Activated CD4-positive, alpha-beta T cell treated with anti-CD3 and anti-CD28 coated beads for 36 hours (primary cell): ENCODE data around the gene CDCA4. TPM values are rescaled to one million over a fixed set of nuclear protein-coding genes. Genes with fewer than 3 reads are reported as not detected.

Experiments
- ATAC-seq: fragments of 200-7000 bp; cut with Tn5 transposase; one replicate; pipeline ENCODE4 v1.10.0; 2021; ENCODE audit warnings: mild to moderate bottlenecking, moderate library complexity
- CTCF ChIA-PET: fragments of 350-600 bp; sonication (Branson Sonifier 250); formaldehyde crosslinking; loops from one replicate; lab custom pipeline; 2021; ENCODE audit warnings: antibody characterized with exemption; lab: Charles Lee
- POLR2A ChIA-PET: fragments of 350-600 bp; sonication (Branson Sonifier 250); formaldehyde crosslinking; loops from one replicate; lab custom pipeline; 2021; ENCODE audit warnings: antibody characterized with exemption, inconsistent platforms; lab: Charles Lee
- DNase-seq: peaks from one replicate; pipeline ENCODE4 v3.0.0-alpha.2; 2020
- H3K27ac Mint-ChIP-seq: one replicate; pipeline ENCODE4 v1.8.0; 2021; ENCODE audit warnings: mixed read lengths
- H3K27me3 Mint-ChIP-seq: one replicate; pipeline ENCODE4 v1.8.0; 2021; ENCODE audit warnings: mixed read lengths
- H3K36me3 Mint-ChIP-seq: one replicate; pipeline ENCODE4 v1.8.0; 2021; ENCODE audit warnings: low read depth, mixed read lengths
- H3K4me1 Mint-ChIP-seq: one replicate; pipeline ENCODE4 v1.8.0; 2021; ENCODE audit warnings: mixed read lengths
- H3K4me3 Mint-ChIP-seq: one replicate; pipeline ENCODE4 v1.8.0; 2021; ENCODE audit warnings: mild to moderate bottlenecking, moderate library complexity, mixed read lengths
- H3K9me3 Mint-ChIP-seq: one replicate; pipeline ENCODE4 v1.8.0; 2021; ENCODE audit warnings: low read depth, mixed read lengths
- intact Hi-C, 2 experiments: fragments of 100-400 bp; cut with DNase I in 1 of 2; cut with micrococcal nuclease in 1 of 2; formaldehyde crosslinking; loops; one replicate each; pipeline versions ENCODE4 v1.14.2 to v1.15.1; 2022 to 2024; cut with DNase I, micrococcal nuclease
- total RNA-seq, 2 experiments: library from RNA; stranded (reverse); gene quantifications; one replicate each; pipeline ENCODE4 v1.2.3, GENCODE V29; 2021

Gene CDCA4
- total RNA-seq, 2 experiments from 2014 or later: 52.0 to 62.7 TPM

DNA sequence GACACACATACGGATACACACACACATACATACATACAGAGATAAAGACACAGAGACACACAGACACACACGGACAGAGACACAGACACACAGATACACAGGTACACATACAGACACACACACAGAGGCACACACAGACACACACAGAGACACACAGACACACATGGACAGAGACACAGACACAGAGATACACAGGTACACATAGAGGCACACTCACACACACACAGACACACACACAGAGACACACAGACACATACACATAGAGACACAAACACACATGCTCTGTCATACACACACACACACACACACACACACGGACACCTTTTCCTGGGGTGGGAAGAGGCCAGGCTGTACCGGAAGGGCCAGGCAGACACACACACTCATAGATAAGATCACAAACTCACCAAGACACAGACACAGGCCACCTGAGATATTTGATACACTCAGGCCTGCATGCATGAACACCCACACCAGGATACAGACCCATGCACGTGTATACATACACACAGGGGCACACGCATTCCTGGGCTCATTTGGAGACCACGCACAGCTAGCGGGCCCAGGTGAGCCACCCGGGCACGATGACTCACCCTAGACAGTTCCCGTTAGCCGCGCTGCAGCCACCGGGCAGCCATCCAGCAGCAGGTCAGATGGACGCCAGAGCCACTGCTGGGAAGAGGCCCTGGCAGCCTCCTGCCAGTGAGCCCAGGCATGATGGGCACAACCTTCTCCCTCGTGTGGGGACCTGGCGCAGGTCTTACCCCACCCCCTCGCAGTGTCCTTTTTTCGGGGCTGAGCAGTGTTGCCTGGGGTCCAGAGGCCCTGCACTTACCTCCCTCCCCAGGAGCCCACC, 40.9 kb downstream of the CDCA4 start:
- no peak overlapping the region for H3K4me3 Mint-ChIP-seq
- H3K36me3 Mint-ChIP-seq: no peaks in the 10 kb centered on the region
- peaks cover 9% of the 10 kb centered on the region for H3K4me1 Mint-ChIP-seq
- ChIA-PET CTCF (interaction anchor here (0.5 to 2.4 kb wide), 2 partner anchors 66 to 257 kb away, joined by 3 to 7 read pairs; no protein-coding TSS in a partner anchor), POLR2A (no interaction called here)
- no peak for DNase-seq
- intact Hi-C loops: loop anchor here in 1 of 2 experiments (5.0 kb wide), 1 partner anchor 202 kb away; the partner anchor contains the start of gene NUDT14
- H3K27me3 Mint-ChIP-seq: peaks cover 16% of the 10 kb centered on the region
- no peaks in the 10 kb centered on the region for H3K9me3 Mint-ChIP-seq
- no peak overlapping the region for H3K27ac Mint-ChIP-seq
- no peak for ATAC-seq

DNA sequence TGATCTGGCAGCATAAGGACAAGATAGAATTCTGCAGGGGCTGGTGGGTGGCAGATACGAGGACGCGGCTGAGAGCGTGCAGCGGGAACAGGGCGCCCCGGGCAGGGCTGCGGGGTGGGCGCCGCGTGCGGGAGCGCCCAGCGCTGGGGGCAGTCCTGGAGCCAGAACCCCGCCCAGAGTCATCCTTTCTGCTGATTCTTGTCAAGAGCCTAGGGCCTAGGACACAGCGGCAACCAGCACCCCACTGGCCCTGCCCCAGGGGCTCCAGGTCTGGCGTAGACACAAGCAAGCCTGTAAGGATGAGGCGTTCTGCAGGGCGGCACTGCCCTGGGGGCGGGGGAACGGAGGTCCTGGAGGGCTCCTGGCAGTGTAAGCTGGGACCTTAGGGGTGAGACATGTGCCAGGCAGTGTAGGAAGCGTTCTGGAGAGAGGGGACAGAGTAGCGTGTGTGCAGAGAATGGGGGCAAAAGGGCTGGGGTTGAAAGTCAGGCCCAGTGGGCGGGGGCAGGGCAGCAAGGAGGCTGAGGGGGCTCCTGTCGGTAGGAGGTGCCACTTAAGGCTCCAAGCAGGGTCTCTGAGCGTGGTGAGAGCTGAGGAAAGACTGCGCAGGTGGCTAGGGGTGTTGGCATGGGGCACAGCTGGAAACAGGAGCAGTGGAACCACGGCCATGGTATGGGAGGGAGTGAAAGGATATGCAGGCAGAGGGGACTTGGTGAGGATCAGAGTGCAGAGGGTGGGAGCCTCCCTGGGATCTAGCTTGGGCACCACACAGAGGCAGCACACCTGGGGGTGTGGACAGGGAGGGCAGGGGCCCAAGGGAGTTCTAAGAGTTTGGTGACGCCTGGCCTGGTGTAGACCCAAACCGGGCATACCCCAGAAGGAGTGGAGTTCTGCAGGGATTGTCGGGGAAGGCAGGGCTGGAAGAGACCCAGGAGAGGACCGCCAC, 41.9 kb downstream of the CDCA4 start:
- ChIA-PET POLR2A (no interaction called here), CTCF (interaction anchor here (0.7 to 2.4 kb wide), 2 partner anchors 67 to 143 kb away, joined by 3 to 7 read pairs; no protein-coding TSS in a partner anchor)
- Mint-ChIP-seq H3K27ac (no peak overlapping the region), H3K4me3 (peak overlapping the region; percentile 37), H3K27me3 (peaks cover 16% of the 10 kb centered on the region), H3K4me1 (peaks cover 6% of the 10 kb centered on the region), H3K36me3 (no peaks in the 10 kb centered on the region), H3K9me3 (no peaks in the 10 kb centered on the region)
- DNase-seq: no peak
- ATAC-seq: no peak
- intact Hi-C loops: loop anchor here in 1 of 2 experiments (1.0 to 5.0 kb wide), 2 partner anchors 42 to 203 kb away; partner anchors contain the start of genes CDCA4 and NUDT14

DNA sequence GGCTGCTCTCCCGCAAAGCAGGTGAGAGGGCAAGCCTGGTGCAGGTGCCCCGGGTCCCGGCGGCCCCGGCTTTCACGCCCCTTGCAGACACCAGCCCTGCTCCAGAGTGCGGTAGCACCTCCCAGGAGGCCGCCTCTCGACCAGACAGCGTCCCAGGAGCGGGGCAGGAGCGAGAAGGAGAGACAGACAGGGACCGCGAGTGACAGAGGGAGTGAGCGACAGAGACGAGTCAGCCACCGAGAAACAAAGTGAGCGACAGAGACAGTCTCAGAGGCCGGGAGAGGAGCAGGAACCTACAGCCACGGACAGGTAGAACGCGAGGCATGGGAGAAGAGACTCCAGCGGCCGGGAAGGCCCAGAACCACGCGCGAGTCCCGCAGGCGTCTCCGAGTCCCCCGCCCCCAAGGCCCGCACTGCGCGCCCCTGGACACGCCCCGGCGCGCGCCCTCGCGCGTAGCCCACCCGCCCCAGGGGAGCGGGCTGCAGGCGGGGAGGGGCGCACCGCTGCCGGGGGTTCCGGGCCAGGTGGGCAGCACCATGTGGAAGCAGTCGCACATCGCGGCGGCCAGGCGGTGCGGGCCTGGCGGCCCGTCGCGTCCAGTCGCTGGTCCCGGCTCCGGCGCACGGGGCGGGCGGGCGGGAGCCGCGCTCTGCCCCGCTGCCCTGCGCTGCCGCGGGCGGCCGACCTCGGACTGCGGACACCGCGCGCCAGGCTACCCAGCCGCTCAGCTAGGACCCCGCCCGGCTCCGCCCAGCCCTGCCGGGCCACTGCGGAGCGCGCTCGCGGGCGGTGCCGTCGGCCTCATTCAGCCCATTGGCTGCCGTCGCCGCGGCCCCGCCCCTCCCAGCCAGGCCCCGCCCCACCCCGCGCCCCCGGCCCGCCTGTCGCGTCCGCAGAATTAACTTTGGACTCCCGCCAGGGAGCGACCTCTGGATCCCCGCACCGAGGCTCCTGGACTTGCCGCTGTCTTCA, 42.9 kb downstream of the CDCA4 start, which contains the start of gene AHNAK2:
AHNAK2 (minus strand) TSS at position 694 of the 973 bp plus-strand sequence; CDS start at position 557, 137 bp downstream.
- Mint-ChIP-seq H3K4me1 (peaks cover 6% of the 10 kb centered on the region), H3K36me3 (no peaks in the 10 kb centered on the region), H3K9me3 (no peaks in the 10 kb centered on the region), H3K27ac (no peak within 1 kb of the TSS), H3K4me3 (peak within 1 kb of the TSS; percentile 70), H3K27me3 (peaks cover 16% of the 10 kb centered on the region)
- ChIA-PET POLR2A (no interaction called here), CTCF (interaction anchor here (0.7 to 2.4 kb wide), 2 partner anchors 68 to 98 kb away, joined by 3 to 7 read pairs; no protein-coding TSS in a partner anchor)
- ATAC-seq: peak; percentile 79
- intact Hi-C loops: loop anchor here in 1 of 2 experiments (1.0 to 5.0 kb wide), 3 partner anchors 43 to 204 kb away; partner anchors contain the start of genes CDCA4 and NUDT14
- DNase-seq: peak; percentile 76

DNA sequence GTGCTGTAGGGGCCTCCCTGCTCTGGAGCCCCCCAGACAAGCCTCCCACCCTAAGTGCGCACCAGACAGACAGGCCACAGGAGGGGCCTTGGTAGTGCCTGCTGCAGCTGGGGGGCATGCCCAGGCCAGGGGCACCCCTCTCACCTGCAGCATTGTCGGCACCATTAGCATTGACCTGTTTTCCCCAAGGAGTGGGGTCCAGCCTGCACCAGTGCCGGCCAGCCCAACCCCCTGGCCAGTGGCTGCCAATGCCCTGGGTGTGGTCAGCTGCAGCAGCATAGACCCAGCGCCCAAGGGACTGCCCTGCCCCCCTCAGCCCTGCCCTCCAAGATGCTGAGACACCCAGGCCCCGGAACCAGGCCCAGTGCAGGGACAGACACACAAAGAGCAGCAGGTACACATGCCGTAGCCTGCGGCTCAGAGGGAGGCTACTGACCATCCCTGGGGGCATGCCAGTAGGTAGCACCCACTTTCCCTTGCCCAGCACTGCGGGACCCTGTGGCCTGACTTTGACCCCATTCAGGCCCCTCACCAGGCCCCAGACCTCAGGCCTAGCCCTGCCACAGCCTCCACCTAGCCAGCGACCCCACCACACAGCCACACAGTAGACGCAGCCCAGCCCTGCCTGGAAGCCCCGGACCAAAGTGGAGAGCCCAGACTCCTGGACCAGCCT, 43.7 kb downstream of the CDCA4 start:
- Mint-ChIP-seq H3K27ac (no peak overlapping the region), H3K4me1 (peaks cover 6% of the 10 kb centered on the region), H3K36me3 (no peaks in the 10 kb centered on the region), H3K4me3 (peak overlapping the region; percentile 70), H3K27me3 (peaks cover 16% of the 10 kb centered on the region), H3K9me3 (no peaks in the 10 kb centered on the region)
- ChIA-PET CTCF (interaction anchor here (0.7 to 4.8 kb wide), 3 partner anchors 69 to 99 kb away, joined by 3 to 70 read pairs (median 3); no protein-coding TSS in a partner anchor), POLR2A (no interaction called here)
- no peak for DNase-seq
- ATAC-seq: no peak
- intact Hi-C loops: loop anchor here in 1 of 2 experiments (2.0 to 5.0 kb wide), 2 partner anchors 80 to 205 kb away; partner anchors contain the start of gene NUDT14

DNA sequence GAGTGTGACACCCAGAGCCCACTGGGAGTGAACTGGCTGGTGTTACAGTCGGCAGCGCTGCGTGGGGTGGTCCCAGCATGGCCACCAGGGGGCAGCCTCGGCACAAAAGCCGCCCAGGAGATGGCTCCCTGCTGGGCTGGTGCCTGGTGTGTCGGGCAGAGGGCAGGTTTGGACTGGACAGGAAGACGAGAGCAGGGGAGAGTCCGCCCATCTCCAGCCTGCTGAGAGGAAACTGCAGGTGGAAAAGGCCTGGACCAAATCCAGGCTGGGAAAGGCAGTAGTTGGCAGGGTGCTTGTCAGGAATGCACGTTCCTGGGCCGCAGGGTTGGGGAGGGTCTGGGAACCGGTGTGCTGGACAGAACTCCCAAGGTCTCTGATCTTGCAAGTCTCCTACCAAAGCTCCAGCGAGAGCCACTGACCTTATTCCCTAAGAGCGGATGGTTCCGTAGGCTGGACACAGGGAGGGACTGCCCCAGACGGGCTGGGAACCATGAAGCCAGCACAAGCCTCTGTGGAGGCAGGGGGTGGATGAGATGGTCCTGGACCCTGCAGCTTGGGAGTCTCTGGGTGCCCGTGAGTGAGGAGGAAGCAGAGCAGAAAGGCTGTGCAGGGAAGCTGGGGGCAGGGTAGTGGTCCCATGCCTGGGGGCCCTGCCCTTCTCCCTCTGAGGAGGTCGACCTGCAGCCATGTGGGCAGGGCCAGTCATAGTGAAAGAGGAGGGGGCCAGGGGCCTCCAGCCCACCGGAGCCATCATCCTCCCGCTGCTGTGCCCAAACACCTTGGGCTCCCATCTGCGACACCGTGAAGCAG, 44.5 kb downstream of the CDCA4 start:
- DNase-seq: peak; percentile 92
- intact Hi-C loops: loop anchor here (1.0 to 5.0 kb wide), 4 partner anchors 69 to 206 kb away; partner anchors contain the start of gene NUDT14 (in 1 of the 2)
- peak overlapping the region; percentile 19 for H3K4me3 Mint-ChIP-seq
- ChIA-PET CTCF (interaction anchor here (0.6 to 4.8 kb wide), 6 partner anchors 8 to 142 kb away, joined by 3 to 70 read pairs (median 3); no protein-coding TSS in a partner anchor), POLR2A (no interaction called here)
- H3K9me3 Mint-ChIP-seq: no peaks in the 10 kb centered on the region
- peaks cover 16% of the 10 kb centered on the region for H3K27me3 Mint-ChIP-seq
- peak; percentile 86 for ATAC-seq
- H3K4me1 Mint-ChIP-seq: peaks cover 6% of the 10 kb centered on the region
- no peaks in the 10 kb centered on the region for H3K36me3 Mint-ChIP-seq
- no peak overlapping the region for H3K27ac Mint-ChIP-seq

DNA sequence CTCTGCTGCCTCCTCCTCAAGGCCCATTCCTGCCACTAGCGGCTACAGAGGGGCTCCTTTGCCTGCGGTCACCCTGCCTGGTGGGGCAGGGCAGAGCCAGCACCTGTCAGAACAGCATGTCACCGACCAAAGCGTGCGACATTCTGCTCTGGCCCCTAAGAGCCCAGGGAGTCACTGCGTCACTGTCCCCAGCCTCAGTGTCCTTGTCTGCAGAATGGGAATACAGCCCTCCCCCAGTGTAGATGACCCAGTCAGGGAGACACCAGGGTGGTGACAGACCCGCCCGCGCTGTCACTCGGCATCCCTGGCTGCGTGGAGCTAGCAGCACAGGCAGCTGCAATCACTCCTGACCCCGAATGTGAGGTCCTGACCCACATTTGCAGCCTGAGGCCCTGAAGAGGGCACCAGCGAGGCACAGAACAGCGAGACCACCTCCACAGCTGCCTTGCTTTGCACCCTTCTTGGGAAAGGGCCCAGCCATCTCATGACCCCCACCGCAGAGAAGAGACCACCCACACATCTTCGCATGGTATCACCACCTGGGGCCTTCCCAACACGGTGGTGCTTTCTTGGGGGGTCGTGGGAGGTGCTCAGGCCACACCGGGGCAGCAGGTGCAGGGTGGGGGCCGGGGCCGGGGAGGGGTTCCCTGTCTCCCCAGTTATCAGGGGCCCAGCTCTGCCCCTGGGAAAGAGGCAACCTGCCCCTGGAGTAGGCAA, 45.2 kb downstream of the CDCA4 start:
- H3K27me3 Mint-ChIP-seq: peaks cover 16% of the 10 kb centered on the region
- intact Hi-C loops: loop anchor here (1.0 to 5.0 kb wide), 4 partner anchors 70 to 207 kb away; partner anchors contain the start of gene NUDT14 (in 1 of the 2)
- peak; percentile 56 for DNase-seq
- H3K36me3 Mint-ChIP-seq: no peaks in the 10 kb centered on the region
- peaks cover 6% of the 10 kb centered on the region for H3K4me1 Mint-ChIP-seq
- ATAC-seq: no peak
- H3K4me3 Mint-ChIP-seq: peak overlapping the region; percentile 19
- no peak overlapping the region for H3K27ac Mint-ChIP-seq
- POLR2A ChIA-PET: interaction anchor here (0.6 kb wide), 1 partner anchor 155 kb away, joined by 3 read pairs; no protein-coding TSS in a partner anchor
- CTCF ChIA-PET: interaction anchor here (0.6 to 4.8 kb wide), 8 partner anchors 9 to 1793 kb away, joined by 3 to 70 read pairs (median 3); no protein-coding TSS in a partner anchor
- no peaks in the 10 kb centered on the region for H3K9me3 Mint-ChIP-seq

DNA sequence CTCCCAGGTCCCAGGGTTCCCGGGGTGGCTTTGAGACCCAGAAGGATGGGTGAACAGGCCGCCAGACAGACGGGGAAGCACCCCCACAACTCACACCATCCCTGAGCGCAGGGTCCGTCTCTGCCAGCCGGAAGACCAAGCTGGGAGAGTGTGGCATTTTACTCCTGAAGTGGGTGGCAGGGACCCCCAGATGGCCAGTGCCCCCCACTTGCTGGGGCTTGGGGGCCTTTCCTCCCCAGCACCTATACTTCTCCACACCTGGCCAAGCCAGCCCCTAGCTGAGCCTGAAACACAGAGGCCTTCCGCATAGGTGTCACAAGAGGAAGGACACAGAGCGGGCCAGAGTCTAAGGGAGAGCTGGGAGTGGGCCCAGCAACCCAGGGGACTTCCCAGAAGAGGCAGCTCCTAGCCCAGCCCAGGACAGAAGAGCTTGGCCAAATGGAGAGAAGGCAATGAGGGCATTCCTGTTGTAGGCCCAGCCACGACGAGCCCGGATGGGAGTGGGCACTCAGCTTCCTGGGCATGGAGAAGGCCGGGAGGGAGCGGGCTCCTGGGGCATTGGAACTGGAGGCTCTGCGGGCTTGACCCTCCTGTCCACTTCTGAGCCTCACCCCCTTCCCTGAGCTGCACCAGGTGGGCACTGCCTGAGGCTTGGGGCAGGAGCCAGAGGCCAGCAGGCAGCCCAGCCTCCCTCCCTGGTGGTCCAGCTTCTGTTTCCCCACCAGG, 46.1 kb downstream of the CDCA4 start:
- intact Hi-C loops: loop anchor here in 1 of 2 experiments (5.0 kb wide), 1 partner anchor 207 kb away; the partner anchor contains the start of gene NUDT14
- no peak overlapping the region for H3K4me3 Mint-ChIP-seq
- H3K4me1 Mint-ChIP-seq: peaks cover 6% of the 10 kb centered on the region
- ChIA-PET POLR2A (interaction anchor here (0.6 kb wide), 1 partner anchor 156 kb away, joined by 3 read pairs; no protein-coding TSS in a partner anchor), CTCF (interaction anchor here (0.5 to 4.8 kb wide), 12 partner anchors 9 to 1792 kb away, joined by 3 to 70 read pairs (median 3); no protein-coding TSS in a partner anchor)
- no peak for DNase-seq
- ATAC-seq: no peak
- no peaks in the 10 kb centered on the region for H3K36me3 Mint-ChIP-seq
- H3K27me3 Mint-ChIP-seq: peaks cover 16% of the 10 kb centered on the region
- H3K27ac Mint-ChIP-seq: no peak overlapping the region
- no peaks in the 10 kb centered on the region for H3K9me3 Mint-ChIP-seq

DNA sequence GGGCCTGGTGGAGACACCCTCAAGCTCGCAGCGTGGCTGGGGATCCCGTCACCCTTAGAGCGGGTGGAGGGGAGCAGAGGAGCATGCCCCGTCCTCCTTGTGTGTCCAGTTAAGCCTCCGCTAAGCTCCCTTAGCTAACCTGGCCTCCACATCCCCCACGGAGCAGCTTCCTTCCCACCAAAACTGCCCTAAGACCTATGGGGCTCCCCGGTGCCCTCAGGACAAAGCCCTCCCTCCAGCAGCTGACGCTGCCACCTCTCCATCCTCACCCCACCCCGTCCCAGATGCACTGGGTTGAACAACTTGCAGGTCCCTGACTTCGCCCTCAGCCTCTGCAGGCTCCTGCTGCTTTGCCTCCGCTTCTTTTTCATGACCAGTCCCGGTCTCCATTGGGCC, 46.7 kb downstream of the CDCA4 start:
- Mint-ChIP-seq H3K27me3 (peaks cover 16% of the 10 kb centered on the region), H3K9me3 (no peaks in the 10 kb centered on the region), H3K36me3 (no peaks in the 10 kb centered on the region), H3K4me3 (no peak overlapping the region), H3K27ac (no peak overlapping the region), H3K4me1 (peaks cover 6% of the 10 kb centered on the region)
- DNase-seq (no peak), ATAC-seq (no peak)
- ChIA-PET POLR2A (no interaction called here), CTCF (interaction anchor here (0.5 to 4.8 kb wide), 6 partner anchors 11 to 83 kb away, joined by 3 to 70 read pairs (median 4); no protein-coding TSS in a partner anchor)
- intact Hi-C loops: no loop called here
